Thyroid gland (tissue), 4 donors: Measurements from ENCODE around the gene ENOPH1. TPM values are rescaled to one million over a fixed set of nuclear protein-coding genes. Genes with fewer than 3 reads are reported as not detected.

ENCODE experiments used
- DNase-seq, 2 donors: peaks; one replicate each; pipeline ENCODE4 v3.0.0-alpha.2; 2019
- H3K27ac ChIP-seq, 3 donors: fragments of 200-600 bp; sonication (generic); 1 replicate in 2 of 3; 2 replicates in 1 of 3; pipeline ENCODE4 v1.5.1; 2016 to 2019; ENCODE audit warnings: mild to moderate bottlenecking in 1 of 3, moderate library complexity in 1 of 3
- H3K27me3 ChIP-seq: fragments of 200-600 bp; sonication (generic); one replicate; pipeline ENCODE4 v1.5.1; 2019
- H3K36me3 ChIP-seq, 2 donors: fragments of 200-600 bp; sonication (generic); one replicate each; pipeline ENCODE4 v1.5.1; 2016 to 2019
- H3K4me1 ChIP-seq, 2 donors: fragments of 200-600 bp; sonication (generic); one replicate each; pipeline ENCODE4 v1.5.1; 2017 to 2019
- H3K4me3 ChIP-seq, 3 donors: fragments of 200-600 bp; sonication (generic); replicated peaks in 1 of 3; 1 replicate in 2 of 3; 2 replicates in 1 of 3; pipeline ENCODE4 v1.5.1; 2016; ENCODE audit warnings: mild to moderate bottlenecking in 1 of 3
- H3K9me3 ChIP-seq: fragments of 200-600 bp; sonication (generic); one replicate; pipeline ENCODE4 v1.5.1; 2017
- CTCF ChIP-seq, 6 experiments: fragments of 200-600 bp in 3 of 6; fragments of 450-650 bp in 3 of 6; sonication (generic) in 3 of 6; IDR thresholded peaks; one replicate each; pipeline ENCODE4 v1.5.1; 2016 to 2019; ENCODE audit warnings: antibody characterized with exemption in 6 of 6, mild to moderate bottlenecking in 2 of 6, inconsistent platforms in 1 of 6, moderate library complexity in 1 of 6
- POLR2A ChIP-seq, 2 donors: fragments of 450-650 bp; IDR thresholded peaks; one replicate each; pipeline ENCODE4 v1.6.1; 2017; ENCODE audit warnings: antibody characterized with exemption in 2 of 2, mild to moderate bottlenecking in 2 of 2, moderate library complexity in 1 of 2
- WGBS, 2 donors: methylation state at CpG; one replicate each; pipeline ENCODE4 v1.1.5; 2017; 5-methylcytosine and 5-hydroxymethylcytosine counted together
- intact Hi-C: fragments of 100-400 bp; cut with DNase I; formaldehyde crosslinking; loops from one replicate; pipeline ENCODE4 v1.15.1; 2023
- total RNA-seq, 4 donors: library from RNA; depleted of rRNA; stranded (reverse); fragments of >200 nt; gene quantifications; one replicate each; pipeline ENCODE4 v1.2.3, GENCODE V29; 2016

ENOPH1 gene
- total RNA-seq, 4 donors from 2014 or later: 21.3 to 35.3 (median 25.9) TPM

DNA sequence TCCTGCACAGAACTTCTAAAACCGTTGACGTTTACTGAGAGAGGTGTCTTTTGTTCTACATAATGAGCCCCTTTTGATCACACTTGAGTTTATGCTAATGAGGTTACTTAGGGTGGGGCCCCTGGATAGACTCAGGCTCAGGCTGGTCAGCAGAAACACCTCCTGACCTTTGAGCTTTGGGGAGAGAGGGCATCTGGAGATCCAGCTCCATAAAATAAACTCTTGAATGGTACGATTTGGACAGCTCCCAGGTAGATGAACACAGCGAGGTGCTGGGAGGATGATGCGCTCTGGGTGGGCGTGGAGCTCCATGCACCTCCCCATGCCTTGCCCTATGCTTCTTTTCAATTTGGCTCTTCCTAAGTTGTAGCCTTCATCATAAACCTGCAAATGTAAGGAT, 52.0 kb downstream of the ENOPH1 start:
- intact Hi-C loops: no loop called here
- no peak for DNase-seq
- WGBS, 2 donors: 83 to 89% methylated on average over 6 of the region's 6 CpGs
- no peak overlapping the region for H3K4me3 ChIP-seq
- no peaks in the 10 kb centered on the region for H3K4me1 ChIP-seq
- no peaks in the 10 kb centered on the region for H3K9me3 ChIP-seq
- H3K27ac ChIP-seq: no peak overlapping the region
- no peak for TF ChIP-seq CTCF (IDR thresholded peaks at IDR 0.05)
- no peak for TF ChIP-seq POLR2A (IDR thresholded peaks at IDR 0.05)
- no peaks in the 10 kb centered on the region for H3K27me3 ChIP-seq
- H3K36me3 ChIP-seq: no peaks in the 10 kb centered on the region

DNA sequence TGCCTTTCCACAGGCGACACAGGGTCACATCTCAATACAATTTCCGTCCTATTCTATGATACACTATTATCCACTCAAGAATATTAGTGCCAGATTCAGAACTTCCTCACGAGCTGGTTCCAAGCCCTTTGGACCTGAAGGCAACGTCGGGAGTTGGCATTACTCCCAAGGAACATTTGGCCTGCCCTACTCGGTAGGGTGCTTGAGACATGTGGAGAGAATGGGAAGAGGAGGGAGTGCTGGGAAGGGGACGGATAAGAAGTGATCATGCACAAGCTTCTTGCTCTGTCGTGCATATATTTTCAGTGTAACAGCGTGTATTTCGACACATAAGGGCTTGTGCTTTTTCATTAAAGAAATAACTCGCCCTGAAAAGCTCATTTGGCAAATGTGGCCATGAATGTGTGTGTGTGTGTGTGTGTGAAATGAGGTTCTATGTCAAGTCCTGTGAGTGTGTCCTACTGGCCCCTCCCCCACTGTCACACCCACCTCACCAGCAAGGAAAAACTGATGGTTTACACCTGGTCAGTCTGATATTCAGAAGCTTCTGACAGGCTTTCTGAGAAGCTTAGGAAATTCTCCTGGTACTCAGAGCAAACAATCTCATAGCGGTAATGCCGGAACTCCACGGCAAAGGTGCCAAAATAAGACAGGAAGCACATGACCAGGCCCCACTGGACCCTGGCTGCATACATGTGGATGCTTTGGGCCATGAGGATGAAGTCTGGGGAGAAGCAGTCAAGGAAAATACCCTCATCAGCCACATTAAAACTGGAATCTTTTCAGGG, 54.8 kb downstream of the ENOPH1 start:
- no peaks in the 10 kb centered on the region for H3K27me3 ChIP-seq
- intact Hi-C loops: no loop called here
- H3K4me3 ChIP-seq: no peak overlapping the region
- no peaks in the 10 kb centered on the region for H3K9me3 ChIP-seq
- DNase-seq: no peak
- TF ChIP-seq POLR2A (IDR thresholded peaks at IDR 0.05) (no peak), CTCF (IDR thresholded peaks at IDR 0.05) (no peak)
- WGBS, 2 donors: 72 to 79% methylated on average over 14 of the region's 14 CpGs
- H3K27ac ChIP-seq: no peak overlapping the region
- H3K4me1 ChIP-seq: no peaks in the 10 kb centered on the region
- no peaks in the 10 kb centered on the region for H3K36me3 ChIP-seq

DNA sequence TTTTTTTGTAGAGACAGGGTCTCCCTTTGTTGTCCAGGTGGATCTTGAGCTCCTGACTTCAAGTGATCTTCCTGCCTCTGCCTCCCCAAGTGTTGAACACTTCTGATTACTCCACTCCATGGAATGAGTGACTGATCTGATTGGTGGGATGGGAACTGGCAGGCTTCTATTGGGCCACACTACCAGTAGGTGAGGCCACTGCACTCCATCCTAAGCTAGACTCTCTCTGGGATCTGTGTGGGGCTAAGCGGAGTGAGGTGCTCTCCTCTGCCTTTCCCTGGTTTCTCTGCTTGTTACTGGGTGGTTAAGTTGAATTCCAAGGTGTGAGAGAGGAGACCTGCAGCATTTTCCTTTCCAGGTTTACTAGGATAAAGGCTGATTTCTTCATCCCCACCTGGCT, 58.7 kb downstream of the ENOPH1 start:
- no peaks in the 10 kb centered on the region for H3K9me3 ChIP-seq

GRCh38 chr4:82489987-82490386, 59.6 kb downstream of the ENOPH1 start:
- Histone ChIP-seq H3K27ac (no peak overlapping the region), H3K27me3 (no peaks in the 10 kb centered on the region), H3K4me1 (no peaks in the 10 kb centered on the region), H3K9me3 (no peaks in the 10 kb centered on the region), H3K36me3 (no peaks in the 10 kb centered on the region), H3K4me3 (no peak overlapping the region)
- no peak for DNase-seq
- no peak for TF ChIP-seq CTCF (IDR thresholded peaks at IDR 0.05)
- no peak for TF ChIP-seq POLR2A (IDR thresholded peaks at IDR 0.05)
- intact Hi-C loops: no loop called here
- 74 to 82% methylated on average over 8 of the region's 8 CpGs for WGBS, 2 donors

More for the DNA sequence above, 58.7 kb downstream of the ENOPH1 start:
- WGBS, 2 donors: 92 to 100% methylated on average over 1 of the region's 1 CpG
- intact Hi-C loops: no loop called here
- TF ChIP-seq POLR2A (IDR thresholded peaks at IDR 0.05) (no peak), CTCF (IDR thresholded peaks at IDR 0.05) (no peak)
- DNase-seq: no peak
- no peaks in the 10 kb centered on the region for H3K36me3 ChIP-seq
- H3K27me3 ChIP-seq: no peaks in the 10 kb centered on the region
- H3K4me3 ChIP-seq: no peak overlapping the region
- no peaks in the 10 kb centered on the region for H3K4me1 ChIP-seq
- no peak overlapping the region for H3K27ac ChIP-seq

DNA sequence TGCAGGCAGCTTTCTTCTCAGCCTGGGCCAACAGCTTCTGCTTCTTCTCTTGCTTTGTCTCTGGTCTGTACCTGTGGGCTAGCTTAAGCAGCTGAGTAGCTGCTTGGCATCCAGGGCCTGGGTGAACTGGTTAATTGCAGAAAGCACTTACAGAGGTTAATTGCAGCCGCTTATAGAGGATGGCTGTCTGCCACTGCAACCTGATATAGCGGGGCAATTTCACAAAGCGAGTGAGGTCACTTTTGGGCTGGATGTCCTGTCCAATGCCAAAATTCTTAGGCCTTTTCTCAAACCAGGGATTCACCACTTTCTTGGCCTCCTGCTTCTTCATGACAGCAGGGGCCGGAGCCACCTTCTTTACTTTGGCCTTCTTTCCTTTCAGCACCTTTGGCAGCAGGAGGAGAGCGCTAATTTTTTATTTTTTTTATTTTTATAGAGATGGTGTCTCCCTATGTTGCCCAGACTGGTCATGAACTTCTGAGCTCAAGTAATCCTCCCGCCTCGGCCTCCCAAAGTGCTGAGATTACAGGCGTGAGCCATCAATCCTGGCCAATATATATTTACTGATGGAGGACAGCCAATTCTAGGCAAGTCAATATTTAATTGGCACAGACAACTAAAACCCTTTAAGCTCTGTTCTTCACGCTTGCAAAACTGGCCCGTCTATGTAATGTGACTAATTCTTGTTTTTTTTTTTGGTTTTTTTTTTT, 61.0 kb downstream of the ENOPH1 start:
- Histone ChIP-seq H3K27ac (no peak overlapping the region), H3K36me3 (no peaks in the 10 kb centered on the region), H3K4me3 (no peak overlapping the region), H3K9me3 (no peaks in the 10 kb centered on the region), H3K27me3 (no peaks in the 10 kb centered on the region), H3K4me1 (no peaks in the 10 kb centered on the region)
- no peak for DNase-seq
- TF ChIP-seq POLR2A (IDR thresholded peaks at IDR 0.05) (no peak), CTCF (IDR thresholded peaks at IDR 0.05) (no peak)
- 85 to 90% methylated on average over 10 of the region's 10 CpGs for WGBS, 2 donors
- intact Hi-C loops: no loop called here
